HEK293T (cell line): ENCODE results near the gene ERBB4.

Experiments used
- ARNT ChIP-seq: fragments of 450-650 bp; IDR thresholded peaks from 2 replicates; pipeline ENCODE4 v1.6.1; 2017; ENCODE audit warnings: mild to moderate bottlenecking
- BHLHE40 ChIP-seq: fragments of 450-650 bp; IDR thresholded peaks from 2 replicates; pipeline ENCODE4 v1.6.1; 2016; ENCODE audit warnings: mild to moderate bottlenecking, moderate library complexity, borderline replicate concordance
- CTBP1 ChIP-seq: fragments of 450-650 bp; IDR thresholded peaks from 2 replicates; pipeline ENCODE4 v1.6.1; 2016; ENCODE audit warnings: borderline replicate concordance
- ELF4 ChIP-seq: fragments of 450-650 bp; IDR thresholded peaks from 2 replicates; pipeline ENCODE4 v1.6.1; 2017; ENCODE audit warnings: antibody characterized with exemption
- FOXA1 ChIP-seq: fragments of 450-650 bp; IDR thresholded peaks from 2 replicates; pipeline ENCODE4 v1.6.1; 2016; ENCODE audit warnings: mild to moderate bottlenecking
- FOXM1 ChIP-seq: fragments of 450-650 bp; IDR thresholded peaks from 2 replicates; pipeline ENCODE4 v1.6.1; 2017; ENCODE audit warnings: mild to moderate bottlenecking, borderline replicate concordance
- NFRKB ChIP-seq: fragments of 450-650 bp; IDR thresholded peaks from 2 replicates; pipeline ENCODE4 v1.6.1; 2016; ENCODE audit warnings: mild to moderate bottlenecking, moderate library complexity
- PKNOX1 ChIP-seq: fragments of 450-650 bp; IDR thresholded peaks from 2 replicates; pipeline ENCODE4 v1.6.1; 2016
- SP1 ChIP-seq: fragments of 450-650 bp; IDR thresholded peaks from 2 replicates; pipeline ENCODE4 v1.6.1; 2017
- TARDBP ChIP-seq: fragments of 450-650 bp; IDR thresholded peaks from 2 replicates; pipeline ENCODE4 v1.6.1; 2016

DNA sequence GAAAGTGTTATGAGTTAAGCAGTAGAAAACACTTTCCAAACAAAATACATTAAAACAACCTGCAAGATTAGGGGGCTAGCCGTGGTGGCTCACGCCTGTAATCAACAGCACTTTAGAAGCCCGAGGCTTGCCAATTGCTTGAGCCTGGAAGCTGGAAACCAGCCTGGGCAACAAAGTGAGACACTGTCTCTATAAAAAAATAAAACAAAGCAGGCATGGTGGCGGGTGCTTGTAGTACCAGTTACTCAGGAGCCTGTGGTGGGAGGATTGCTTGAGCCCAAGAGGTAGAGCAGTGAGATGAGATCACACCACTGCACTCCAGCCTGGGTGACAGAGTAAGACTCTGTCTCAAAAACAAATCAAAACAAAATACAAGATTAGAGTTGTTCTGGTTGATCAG is 208.3 kb downstream of the ERBB4 start:
- TF ChIP-seq NFRKB (no peak), CTBP1 (no peak), BHLHE40 (no peak), FOXM1 (no peak), PKNOX1 (no peak), SP1 (no peak), ARNT (no peak), FOXA1 (no peak), TARDBP (no peak), ELF4 (no peak)
